ENCODE measurements around the gene EFNA5.

- no peak for TF ChIP-seq SUZ12 (IDR thresholded peaks at IDR 0.05; ENCODE audit: extremely low read depth, insufficient read depth, insufficient read length)
- no peak for TF ChIP-seq ZNF274 (IDR thresholded peaks at IDR 0.05; ENCODE audit: low read depth, low read length)
- TF ChIP-seq YY1 (IDR thresholded peaks at IDR 0.05; ENCODE audit: insufficient read depth, insufficient read length), result no peak
Observed at GRCh38 chr5:107373549-107374263, 297.0 kb downstream of the EFNA5 start.

Measured in NT2/D1 (cell line).